CD4-positive, alpha-beta T cell treated with Interleukin-17A for 1 hour (primary cell): Measurements from ENCODE around the gene SULT2B1.
"Not testable (repeated sequence)": the region's sequence is repeated elsewhere in the genome, so short reads cannot be mapped to it uniquely, and the experiment has no call there.

Experiments used
- DNase-seq: peaks from one replicate; pipeline ENCODE4 v3.0.0-alpha.2; 2020

SULT2B1 gene

GRCh38 chr19:48561412-48561811 lies 9.4 kb downstream of the SULT2B1 start:
- no peak for DNase-seq

- DNase-seq, result no peak
Observed at GRCh38 chr19:48565090-48565489, 13.1 kb downstream of the SULT2B1 start.

- DNase-seq, result no peak
Observed at GRCh38 chr19:48568345-48568886, 16.4 kb downstream of the SULT2B1 start.

GRCh38 chr19:48569814-48570213 lies 17.8 kb downstream of the SULT2B1 start:
- no peak for DNase-seq

GRCh38 chr19:48571378-48572162 lies 19.6 kb downstream of the SULT2B1 start:
- DNase-seq, result no peak

- no peak for DNase-seq
Observed at GRCh38 chr19:48573163-48573505, 21.2 kb downstream of the SULT2B1 start.

GRCh38 chr19:48575931-48576622 lies 24.1 kb downstream of the SULT2B1 start:
- DNase-seq, result no peak

GRCh38 chr19:48577908-48578307 lies 25.9 kb downstream of the SULT2B1 start:
- not testable (repeated sequence) for DNase-seq

- DNase-seq, result no peak
Observed at GRCh38 chr19:48578891-48579290, 26.9 kb downstream of the SULT2B1 start.

GRCh38 chr19:48582168-48582567 lies 30.2 kb downstream of the SULT2B1 start:
- DNase-seq, result no peak

GRCh38 chr19:48587387-48587786 lies 35.4 kb downstream of the SULT2B1 start:
- no peak for DNase-seq

- DNase-seq, result peak; percentile 86
Observed at GRCh38 chr19:48588670-48589401, 36.9 kb downstream of the SULT2B1 start.

- DNase-seq, result no peak
Observed at GRCh38 chr19:48591021-48591420, 39.0 kb downstream of the SULT2B1 start.

GRCh38 chr19:48595171-48595570 lies 43.2 kb downstream of the SULT2B1 start:
- no peak for DNase-seq

GRCh38 chr19:48595833-48596232 lies 43.9 kb downstream of the SULT2B1 start:
- DNase-seq, result no peak

GRCh38 chr19:48596237-48596636 lies 44.3 kb downstream of the SULT2B1 start:
- no peak for DNase-seq

GRCh38 chr19:48596679-48597465 lies 44.9 kb downstream of the SULT2B1 start:
- DNase-seq, result peak; percentile 73

- DNase-seq, result no peak
Observed at GRCh38 chr19:48598996-48599700, 47.2 kb downstream of the SULT2B1 start.

- DNase-seq, result no peak
Observed at GRCh38 chr19:48600679-48601417, 48.9 kb downstream of the SULT2B1 start.

- DNase-seq, result no peak
Observed at GRCh38 chr19:48603001-48603400, 51.0 kb downstream of the SULT2B1 start.

- no peak for DNase-seq
Observed at GRCh38 chr19:48603449-48603848, 51.5 kb downstream of the SULT2B1 start.
